Heart left ventricle (tissue), 16 donors: ENCODE measurements around the gene NRAP. TPM values are rescaled to one million over a fixed set of nuclear protein-coding genes. Genes with fewer than 3 reads are reported as not detected.

Source experiments
- ATAC-seq, 4 donors: fragments of 200-7000 bp; cut with Tn5 transposase; one replicate each; pipeline ENCODE4 v1.9.1; 2020 to 2022; ENCODE audit warnings: moderate library complexity in 4 of 4, mild to moderate bottlenecking in 3 of 4, moderate number of reproducible peaks in 1 of 4
- DNase-seq, 5 donors: peaks; one replicate each; pipeline ENCODE4 v3.0.0-alpha.2; 2020
- H3K27ac ChIP-seq, 12 donors: fragments of 200-600 bp; sonication (generic) in 4 of 12; one replicate each; pipeline versions ENCODE4 v1.5.0 to v1.8.0; 2016 to 2022; ENCODE audit warnings: mild to moderate bottlenecking in 2 of 12
- H3K27me3 ChIP-seq, 9 donors: fragments of 200-600 bp; sonication (generic) in 2 of 9; one replicate each; pipeline versions ENCODE4 v1.5.1 to v1.8.0; 2016 to 2022; ENCODE audit warnings: mild to moderate bottlenecking in 3 of 9
- H3K36me3 ChIP-seq, 9 donors: fragments of 200-600 bp; sonication (generic) in 2 of 9; one replicate each; pipeline versions ENCODE4 v1.5.0 to v1.8.0; 2018 to 2022; ENCODE audit warnings: mild to moderate bottlenecking in 2 of 9
- H3K4me1 ChIP-seq, 12 donors: fragments of 200-600 bp; sonication (generic) in 4 of 12; one replicate each; pipeline versions ENCODE4 v1.5.0 to v1.8.0; 2016 to 2022; ENCODE audit warnings: mild to moderate bottlenecking in 3 of 12
- H3K4me3 ChIP-seq, 12 donors: fragments of 200-600 bp; sonication (generic) in 4 of 12; one replicate each; pipeline versions ENCODE4 v1.5.0 to v1.8.0; 2017 to 2022; ENCODE audit warnings: mild to moderate bottlenecking in 9 of 12, moderate library complexity in 4 of 12
- H3K9me3 ChIP-seq, 12 donors: fragments of 200-600 bp; sonication (generic) in 4 of 12; one replicate each; pipeline versions ENCODE4 v1.5.0 to v1.8.0; 2016 to 2022; ENCODE audit warnings: mild to moderate bottlenecking in 1 of 12
- CTCF ChIP-seq, 12 donors: fragments of 200-600 bp; sonication (generic) in 4 of 12; IDR thresholded peaks; one replicate each; pipeline versions ENCODE4 v1.5.0 to v1.8.0; 2018 to 2022; ENCODE audit warnings: antibody characterized with exemption in 12 of 12, mild to moderate bottlenecking in 5 of 12
- POLR2A ChIP-seq, 2 donors: fragments of 450-650 bp; IDR thresholded peaks; one replicate each; pipeline ENCODE4 v1.6.1; 2017; ENCODE audit warnings: antibody characterized with exemption in 2 of 2, mild to moderate bottlenecking in 2 of 2, moderate library complexity in 2 of 2
- WGBS, 4 donors: extraction: QIAGEN DNeasy Blood & Tissue Kit in 2 of 4; methylation state at CpG; one replicate each; pipeline versions ENCODE4 v1.1.5 to v1.1.7; 2013 to 2018; 5-methylcytosine and 5-hydroxymethylcytosine counted together
- intact Hi-C, 10 donors: fragments of 100-400 bp; cut with DNase I; formaldehyde crosslinking; loops; one replicate each; pipeline versions ENCODE4 v1.11.1 to v1.14.2; 2022
- polyA plus RNA-seq, 2 donors: library from polyadenylated mRNA; stranded (reverse); fragments of 200-250 nt; gene quantifications; one replicate each; pipeline ENCODE4 v1.2.3, GENCODE V29; 2013
- total RNA-seq, 9 donors: library from RNA; depleted of rRNA in 2 of 9; stranded (reverse); fragments of >200 nt in 2 of 9; fragmentation: NEBNext Ultra II Directional in 3 of 9; extraction: Animal tissue kit (Norgen Biotek cat#: 25700) in 3 of 9; gene quantifications; one replicate each; pipeline versions ENCODE4 v1.1.0 to v1.2.4, GENCODE V29; 2016 to 2023
- donor health status: ischemic (EF 13 %, LVEDD 7.1; RV severe dilation, severe dysfunction).
- donor health status: healthy with polysubstance abuse.
- donor health status: DM: no; HTN: yes; CAD: no.
- donor health status: DM: no; HTN: no; CAD: no.
- donor health status: ischemic (EF 25% LVEDD 6.9; RV normal size, moderate dysfunction).
- donor health status: ischemic (EF 25% LVEDD 5.7; RV mildly dilated, moderate dysfunction).
- donor health status: healthy.
- donor health status: DM: yes; HTN: yes; CAD: no.
- donor health status: ischemic (EF 35%, LVEDD 5.7; RV mildly dilated, moderate dysfunction).
- donor health status: nonischemic (EF 11% LVEDD 7.7; RV severe dilation, severe dysfunction).
- donor health status: DM: yes; HTN: yes; CAD: no.
- donor health status: PGD.
- donor health status: ischemic (EF 29% LVEDD 5.4; RV normal size, mild dysfunction).
- donor health status: nonischemic (EF 23%, LVEDD 6.1; RV moderate dilation, normal function).

Gene NRAP
- total and polyA plus RNA-seq, 11 donors = 278 to 2,789 (median 1,125) TPM

GRCh38 chr10:113665806-113666354 lies 2.0 kb upstream of the NRAP start:
- H3K4me3 ChIP-seq = no peak overlapping the region
- WGBS, 4 donors = 58 to 63% (median 61%) methylated on average over 6 of the region's 6 CpGs
- no peaks in the 10 kb centered on the region for H3K27me3 ChIP-seq
- peaks cover 0 to 6% (median 0%) of the 10 kb centered on the region in 12 donors for H3K4me1 ChIP-seq
- H3K9me3 ChIP-seq = peaks cover 0 to 5% (median 0%) of the 10 kb centered on the region in 12 donors
- intact Hi-C loops = no loop called here
- ATAC-seq (peak in 2 of 4 donors; percentile 18 to 33), DNase-seq (no peak)
- TF ChIP-seq CTCF (IDR thresholded peaks at IDR 0.05) = no peak
- no peak for TF ChIP-seq POLR2A (IDR thresholded peaks at IDR 0.05)
- peaks cover 0 to 6% (median 0%) of the 10 kb centered on the region in 9 donors for H3K36me3 ChIP-seq
- H3K27ac ChIP-seq = no peak overlapping the region

GRCh38 chr10:113665352-113665751 lies 1.5 kb upstream of the NRAP start:
- Histone ChIP-seq H3K27me3 (no peaks in the 10 kb centered on the region), H3K4me1 (peaks cover 0 to 6% (median 0%) of the 10 kb centered on the region in 12 donors), H3K27ac (peak overlapping the region in 1 of 12 donors; percentile 6), H3K9me3 (peaks cover 0 to 3% (median 0%) of the 10 kb centered on the region in 12 donors), H3K36me3 (peaks cover 0 to 11% (median 0%) of the 10 kb centered on the region in 9 donors), H3K4me3 (no peak overlapping the region)
- ATAC-seq (no peak), DNase-seq (no peak)
- intact Hi-C loops = no loop called here
- TF ChIP-seq CTCF (IDR thresholded peaks at IDR 0.05) = no peak
- no peak for TF ChIP-seq POLR2A (IDR thresholded peaks at IDR 0.05)
- 78 to 88% (median 84%) methylated on average over 4 of the region's 4 CpGs for WGBS, 4 donors

- WGBS, 4 donors = 45 to 55% (median 49%) methylated on average over 5 of the region's 5 CpGs
- Histone ChIP-seq H3K4me1 (peaks cover 0 to 21% (median 1%) of the 10 kb centered on the region in 12 donors), H3K27me3 (no peaks in the 10 kb centered on the region), H3K4me3 (peak overlapping the region; percentile 25 to 68 (median 50)), H3K9me3 (no peaks in the 10 kb centered on the region), H3K27ac (peak overlapping the region; percentile 66 to 98 (median 89)), H3K36me3 (peaks cover 0 to 25% (median 0%) of the 10 kb centered on the region in 9 donors)
- DNase-seq (no peak), ATAC-seq (peak in 3 of 4 donors; percentile 24 to 35 (median 34))
- intact Hi-C loops = no loop called here
- TF ChIP-seq POLR2A (IDR thresholded peaks at IDR 0.05) (no peak), CTCF (IDR thresholded peaks at IDR 0.05) (no peak)
These were observed 699 bp downstream of the NRAP start for GRCh38 chr10:113663142-113663541.

GRCh38 chr10:113661332-113661731 lies 2.5 kb downstream of the NRAP start:
- peak in 1 of 5 donors; percentile 30 for DNase-seq
- peak overlapping the region; percentile 65 to 98 (median 89) for H3K27ac ChIP-seq
- TF ChIP-seq CTCF (IDR thresholded peaks at IDR 0.05) (no peak), POLR2A (IDR thresholded peaks at IDR 0.05) (peak; percentile 28 to 52)
- no peaks in the 10 kb centered on the region for H3K9me3 ChIP-seq
- ATAC-seq = peak; percentile 71 to 76 (median 74)
- peaks cover 0 to 39% (median 1%) of the 10 kb centered on the region in 12 donors for H3K4me1 ChIP-seq
- H3K4me3 ChIP-seq = peak overlapping the region in 10 of 12 donors; percentile 33 to 68 (median 52)
- WGBS, 4 donors = 43 to 75% (median 57%) methylated on average over 2 of the region's 2 CpGs
- peaks cover 0 to 43% (median 0%) of the 10 kb centered on the region in 9 donors for H3K36me3 ChIP-seq
- no peaks in the 10 kb centered on the region for H3K27me3 ChIP-seq
- intact Hi-C loops = no loop called here
